Measurements from ENCODE around the gene CHCHD6. TPM values are rescaled to one million over a fixed set of nuclear protein-coding genes. Genes with fewer than 3 reads are reported as not detected.

The CHCHD6 gene
- total and polyA plus RNA-seq, 2 donors (not counting 3 experiments of a cell fraction or from before 2014, with no cell fraction given), result 8.4 to 10.1 TPM

DNA sequence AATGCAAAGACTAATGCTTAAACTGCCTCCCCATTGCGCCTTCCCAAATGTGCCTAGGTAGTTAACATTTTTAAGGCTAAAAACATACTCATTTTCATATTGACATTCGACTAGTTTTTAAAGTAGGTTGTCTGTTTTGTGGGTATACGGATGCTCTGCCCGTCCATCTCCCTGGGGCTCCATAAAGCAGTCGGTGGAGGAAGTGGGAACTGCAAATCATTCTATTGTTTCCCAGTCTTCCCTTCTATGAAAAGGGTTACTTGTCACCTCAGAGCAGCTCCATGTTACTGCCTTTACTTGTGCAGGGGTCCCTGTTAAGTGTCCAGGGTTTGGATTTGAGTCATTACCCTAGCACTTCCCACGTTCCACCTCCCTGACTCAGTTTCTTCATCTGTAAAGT, 10.9 kb downstream of the CHCHD6 start:
- H3K27me3 ChIP-seq (ENCODE audit: control insufficient read depth in 2 of 2, insufficient read depth in 2 of 2, low read length in 2 of 2), result no peaks in the 10 kb centered on the region
- POLR2A ChIA-PET, result no interaction called here
- dilution Hi-C loops (cut with MboI; ENCODE audit: extremely low pct_ligation_motif_present, low sequenced_read_pairs), result no loop called here

DNA sequence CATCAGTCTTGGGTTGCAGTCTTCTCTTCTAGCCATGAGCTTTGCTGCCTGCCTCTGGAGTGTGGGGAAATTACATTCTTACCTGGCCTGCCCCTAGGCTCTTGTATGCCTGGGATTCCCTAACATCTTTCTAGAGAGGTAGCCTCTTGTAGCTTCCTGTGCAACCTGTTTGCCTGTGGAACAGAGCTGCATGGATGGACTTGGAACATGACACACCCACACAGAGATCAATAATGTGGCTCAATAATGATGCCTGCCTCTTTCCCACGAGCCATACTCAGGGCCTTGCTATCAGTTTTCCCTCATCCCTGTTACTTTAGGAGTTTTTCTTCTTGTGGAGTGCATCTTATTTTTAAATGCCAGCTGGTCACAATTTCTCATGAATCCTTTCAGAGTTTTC, 11.4 kb downstream of the CHCHD6 start:
- TF ChIP-seq EZH2 (IDR thresholded peaks at IDR 0.05; ENCODE audit: borderline replicate concordance, low read depth, low read length, severe bottlenecking) (no peak), MYC (IDR thresholded peaks at IDR 0.05; ENCODE audit: low read depth, low read length) (no peak), JUN (IDR thresholded peaks at IDR 0.05; ENCODE audit: borderline replicate concordance, insufficient read depth, insufficient read length, low read depth) (no peak), FOS (IDR thresholded peaks at IDR 0.05; ENCODE audit: borderline replicate concordance, insufficient read depth, low read length) (no peak), POLR2AphosphoS5 (IDR thresholded peaks at IDR 0.05; ENCODE audit: insufficient read depth, low read depth, low read length) (no peak), MAX (IDR thresholded peaks at IDR 0.05; ENCODE audit: insufficient read depth, insufficient read length) (no peak), GATA2 (IDR thresholded peaks at IDR 0.05; ENCODE audit: insufficient read depth, insufficient read length, low read depth, low read length) (no peak), POLR2A (IDR thresholded peaks at IDR 0.05; ENCODE audit: low read depth, low read length) (no peak)
- TF ChIP-seq, protein P1, sequence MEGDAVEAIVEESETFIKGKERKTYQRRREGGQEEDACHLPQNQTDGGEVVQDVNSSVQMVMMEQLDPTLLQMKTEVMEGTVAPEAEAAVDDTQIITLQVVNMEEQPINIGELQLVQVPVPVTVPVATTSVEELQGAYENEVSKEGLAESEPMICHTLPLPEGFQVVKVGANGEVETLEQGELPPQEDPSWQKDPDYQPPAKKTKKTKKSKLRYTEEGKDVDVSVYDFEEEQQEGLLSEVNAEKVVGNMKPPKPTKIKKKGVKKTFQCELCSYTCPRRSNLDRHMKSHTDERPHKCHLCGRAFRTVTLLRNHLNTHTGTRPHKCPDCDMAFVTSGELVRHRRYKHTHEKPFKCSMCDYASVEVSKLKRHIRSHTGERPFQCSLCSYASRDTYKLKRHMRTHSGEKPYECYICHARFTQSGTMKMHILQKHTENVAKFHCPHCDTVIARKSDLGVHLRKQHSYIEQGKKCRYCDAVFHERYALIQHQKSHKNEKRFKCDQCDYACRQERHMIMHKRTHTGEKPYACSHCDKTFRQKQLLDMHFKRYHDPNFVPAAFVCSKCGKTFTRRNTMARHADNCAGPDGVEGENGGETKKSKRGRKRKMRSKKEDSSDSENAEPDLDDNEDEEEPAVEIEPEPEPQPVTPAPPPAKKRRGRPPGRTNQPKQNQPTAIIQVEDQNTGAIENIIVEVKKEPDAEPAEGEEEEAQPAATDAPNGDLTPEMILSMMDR (IDR thresholded peaks at IDR 0.05; ENCODE audit: extremely low read depth in 1 of 2, insufficient read depth in 1 of 2, low read depth in 1 of 2, low read length in 2 of 2), result no peak
- no peak for FAIRE-seq
- CTCF ChIA-PET, result interaction anchor here (1.4 kb wide), 1 partner anchor 23 kb away, joined by 3 read pairs; no protein-coding TSS in a partner anchor

More for the DNA sequence above, 10.9 kb downstream of the CHCHD6 start:
- Histone ChIP-seq H2AFZ (ENCODE audit: low read depth, low read length) (no peak overlapping the region), H3K4me3 (replicated peaks in 1 of 3; ENCODE audit: insufficient read depth in 1 of 3, low read depth in 1 of 3, low read length in 3 of 3) (no peak overlapping the region), H4K20me1 (replicated peaks; ENCODE audit: control insufficient read depth, extremely low read depth, insufficient read depth, low read length) (no peaks in the 10 kb centered on the region), H3K27ac (ENCODE audit: insufficient read depth, low read depth, low read length) (no peak overlapping the region), H3K36me3 (ENCODE audit: control insufficient read depth in 2 of 2, extremely low read depth in 1 of 2, insufficient read depth in 2 of 2, low read length in 2 of 2) (no peaks in the 10 kb centered on the region), H3K4me2 (ENCODE audit: insufficient read depth, low read length) (no peak overlapping the region), H3K9me1 (replicated peaks; ENCODE audit: control insufficient read depth, extremely low read depth, insufficient read depth, low read length) (no peaks in the 10 kb centered on the region), H3K9ac (replicated peaks; ENCODE audit: extremely low read depth, insufficient read depth, low read length) (no peak overlapping the region), H3K9me3 (replicated peaks; ENCODE audit: control insufficient read depth, insufficient read depth, low read length) (no peaks in the 10 kb centered on the region), H3K79me2 (ENCODE audit: control insufficient read depth, insufficient read depth, low read length) (no peaks in the 10 kb centered on the region), H3K4me1 (ENCODE audit: control insufficient read depth, extremely low read depth, insufficient read depth, low read length) (no peaks in the 10 kb centered on the region)
- DNase-seq (ENCODE audit: low read depth, low spot score) (no peak), FAIRE-seq (no peak)
- CTCF ChIA-PET, result interaction anchor here (1.4 kb wide), 1 partner anchor 23 kb away, joined by 3 read pairs; no protein-coding TSS in a partner anchor
- TF ChIP-seq EZH2 (IDR thresholded peaks at IDR 0.05; ENCODE audit: borderline replicate concordance, low read depth, low read length, severe bottlenecking), result no peak
- no peak for TF ChIP-seq POLR2A (IDR thresholded peaks at IDR 0.05; ENCODE audit: low read depth, low read length)
- TF ChIP-seq POLR2AphosphoS5 (IDR thresholded peaks at IDR 0.05; ENCODE audit: insufficient read depth, low read depth, low read length), result no peak
- intact Hi-C loops (cut with micrococcal nuclease), result no loop called here
- BruUV-seq (replicated peaks), result no TSS peak

More for the DNA sequence above, 11.4 kb downstream of the CHCHD6 start:
- Histone ChIP-seq H3K9ac (replicated peaks; ENCODE audit: extremely low read depth, insufficient read depth, low read length) (no peak overlapping the region), H3K79me2 (ENCODE audit: control insufficient read depth, insufficient read depth, low read length) (no peaks in the 10 kb centered on the region), H2AFZ (ENCODE audit: low read depth, low read length) (no peak overlapping the region), H3K36me3 (ENCODE audit: control insufficient read depth in 2 of 2, extremely low read depth in 1 of 2, insufficient read depth in 2 of 2, low read length in 2 of 2) (no peaks in the 10 kb centered on the region), H3K4me3 (replicated peaks in 1 of 3; ENCODE audit: insufficient read depth in 1 of 3, low read depth in 1 of 3, low read length in 3 of 3) (no peak overlapping the region), H3K27ac (ENCODE audit: insufficient read depth, low read depth, low read length) (no peak overlapping the region), H3K4me2 (ENCODE audit: insufficient read depth, low read length) (no peak overlapping the region), H3K9me3 (replicated peaks; ENCODE audit: control insufficient read depth, insufficient read depth, low read length) (no peaks in the 10 kb centered on the region), H4K20me1 (replicated peaks; ENCODE audit: control insufficient read depth, extremely low read depth, insufficient read depth, low read length) (no peaks in the 10 kb centered on the region), H3K9me1 (replicated peaks; ENCODE audit: control insufficient read depth, extremely low read depth, insufficient read depth, low read length) (no peaks in the 10 kb centered on the region), H3K27me3 (ENCODE audit: control insufficient read depth in 2 of 2, insufficient read depth in 2 of 2, low read length in 2 of 2) (no peaks in the 10 kb centered on the region), H3K4me1 (ENCODE audit: control insufficient read depth, extremely low read depth, insufficient read depth, low read length) (no peaks in the 10 kb centered on the region)
- intact Hi-C loops (cut with micrococcal nuclease), result no loop called here
- POLR2A ChIA-PET, result no interaction called here
- DNase-seq (ENCODE audit: low read depth, low spot score), result no peak
- BruUV-seq (replicated peaks), result no TSS peak
- dilution Hi-C loops (cut with MboI; ENCODE audit: extremely low pct_ligation_motif_present, low sequenced_read_pairs), result no loop called here

Measured in endothelial cell of umbilical vein (primary cell).